Measurements from ENCODE around the gene DDOST. TPM values are rescaled to one million over a fixed set of nuclear protein-coding genes. Genes with fewer than 3 reads are reported as not detected.

Gene DDOST
- polyA plus RNA-seq, 3 donors: 125 to 245 (median 241) TPM

DNA sequence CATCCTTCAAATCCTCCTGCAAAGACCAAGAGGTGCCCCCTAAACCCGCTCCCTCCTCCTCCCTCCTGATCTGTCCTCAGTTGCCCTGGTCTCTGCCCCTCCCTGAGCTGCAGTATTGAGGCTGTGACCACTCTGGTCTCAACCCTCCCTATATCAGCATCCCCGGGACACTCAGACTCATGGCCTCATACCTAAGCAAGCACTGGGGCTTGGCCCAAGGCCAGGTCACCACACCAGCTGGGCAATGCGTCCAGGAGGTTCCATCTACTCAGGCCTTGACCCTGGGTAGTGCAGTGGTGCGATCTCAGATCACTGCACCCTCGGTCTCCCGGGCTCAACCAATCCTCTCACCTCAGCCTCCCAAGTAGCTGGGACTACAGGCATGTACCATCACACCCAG, 46.9 kb upstream of the DDOST start:
- Histone ChIP-seq H3K27ac (ENCODE audit: low read depth in 1 of 2, low read length in 2 of 2) (no peak overlapping the region), H3K9me3 (replicated peaks in 1 of 2; ENCODE audit: control insufficient read depth in 1 of 2, insufficient read depth in 1 of 2, low read length in 2 of 2) (no peaks in the 10 kb centered on the region), H3K4me2 (replicated peaks; ENCODE audit: extremely low read depth, low read length, poor library complexity, severe bottlenecking) (no peak overlapping the region), H3K4me3 (replicated peaks in 1 of 3; ENCODE audit: low read depth in 2 of 3, low read length in 3 of 3) (no peak overlapping the region), H3K36me3 (replicated peaks in 1 of 2; ENCODE audit: control insufficient read depth in 1 of 2, insufficient read depth in 2 of 2, low read length in 2 of 2) (no peaks in the 10 kb centered on the region), H4K20me1 (ENCODE audit: insufficient read depth, low read length) (no peaks in the 10 kb centered on the region), H3K9ac (ENCODE audit: insufficient read depth, low read length, poor library complexity, severe bottlenecking) (no peak overlapping the region), H3K4me1 (ENCODE audit: control insufficient read depth in 1 of 2, insufficient read depth in 2 of 2, low read length in 2 of 2) (peaks cover 6% of the 10 kb centered on the region in 2 donors), H3K79me2 (ENCODE audit: insufficient read depth, low read length) (no peaks in the 10 kb centered on the region), H2AFZ (ENCODE audit: insufficient read depth, low read depth, low read length, poor library complexity, severe bottlenecking) (no peak overlapping the region), H3K27me3 (ENCODE audit: control insufficient read depth in 2 of 2, insufficient read depth in 2 of 2, low read length in 2 of 2) (no peaks in the 10 kb centered on the region)
- TF ChIP-seq, protein P1, sequence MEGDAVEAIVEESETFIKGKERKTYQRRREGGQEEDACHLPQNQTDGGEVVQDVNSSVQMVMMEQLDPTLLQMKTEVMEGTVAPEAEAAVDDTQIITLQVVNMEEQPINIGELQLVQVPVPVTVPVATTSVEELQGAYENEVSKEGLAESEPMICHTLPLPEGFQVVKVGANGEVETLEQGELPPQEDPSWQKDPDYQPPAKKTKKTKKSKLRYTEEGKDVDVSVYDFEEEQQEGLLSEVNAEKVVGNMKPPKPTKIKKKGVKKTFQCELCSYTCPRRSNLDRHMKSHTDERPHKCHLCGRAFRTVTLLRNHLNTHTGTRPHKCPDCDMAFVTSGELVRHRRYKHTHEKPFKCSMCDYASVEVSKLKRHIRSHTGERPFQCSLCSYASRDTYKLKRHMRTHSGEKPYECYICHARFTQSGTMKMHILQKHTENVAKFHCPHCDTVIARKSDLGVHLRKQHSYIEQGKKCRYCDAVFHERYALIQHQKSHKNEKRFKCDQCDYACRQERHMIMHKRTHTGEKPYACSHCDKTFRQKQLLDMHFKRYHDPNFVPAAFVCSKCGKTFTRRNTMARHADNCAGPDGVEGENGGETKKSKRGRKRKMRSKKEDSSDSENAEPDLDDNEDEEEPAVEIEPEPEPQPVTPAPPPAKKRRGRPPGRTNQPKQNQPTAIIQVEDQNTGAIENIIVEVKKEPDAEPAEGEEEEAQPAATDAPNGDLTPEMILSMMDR (IDR thresholded peaks at IDR 0.05): no peak
- no peaks in the 10 kb centered on the region for H3K36me3 Mint-ChIP-seq
- H3K4me3 Mint-ChIP-seq: no peak overlapping the region
- peaks cover 6% of the 10 kb centered on the region for H3K4me1 Mint-ChIP-seq
- DNase-seq: no peak
- WGBS (ENCODE audit: insufficient coverage): 100% methylated on average over 5 of the region's 6 CpGs
- intact Hi-C loops (cut with micrococcal nuclease): no loop called here
- H3K27me3 Mint-ChIP-seq (ENCODE audit: low read depth in 3 of 3): peaks cover 5 to 9% (median 7%) of the 10 kb centered on the region in 3 donors
- H3K9me3 Mint-ChIP-seq: peaks cover 0 to 2% (median 0%) of the 10 kb centered on the region in 7 donors
- H3K27ac Mint-ChIP-seq: peak overlapping the region in 1 of 7 donors; percentile 46

DNA sequence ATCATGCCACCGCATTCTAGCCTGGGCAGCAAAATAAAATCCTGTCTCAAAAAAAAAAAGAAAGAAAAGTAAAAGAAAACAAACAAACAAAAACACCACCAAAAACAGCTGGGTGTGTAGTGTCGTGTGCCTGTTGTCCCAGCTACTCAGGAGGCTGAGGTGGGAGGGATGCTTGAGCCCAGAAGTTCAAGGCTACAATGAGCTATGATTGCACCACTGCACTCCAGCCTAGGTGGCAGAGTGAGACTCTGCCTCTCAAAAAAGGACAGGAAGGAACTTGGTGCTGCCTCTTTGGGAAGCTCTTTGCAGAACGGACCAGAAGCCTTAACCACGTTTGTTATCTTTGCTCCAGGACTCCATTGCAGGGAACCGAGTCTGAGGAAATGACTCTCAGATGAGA, 45.7 kb upstream of the DDOST start:
- Histone ChIP-seq H3K36me3 (replicated peaks in 1 of 2; ENCODE audit: control insufficient read depth in 1 of 2, insufficient read depth in 2 of 2, low read length in 2 of 2) (no peaks in the 10 kb centered on the region), H3K27me3 (ENCODE audit: control insufficient read depth in 2 of 2, insufficient read depth in 2 of 2, low read length in 2 of 2) (no peaks in the 10 kb centered on the region), H3K4me2 (replicated peaks; ENCODE audit: extremely low read depth, low read length, poor library complexity, severe bottlenecking) (no peak overlapping the region), H3K79me2 (ENCODE audit: insufficient read depth, low read length) (no peaks in the 10 kb centered on the region), H4K20me1 (ENCODE audit: insufficient read depth, low read length) (no peaks in the 10 kb centered on the region), H3K4me3 (replicated peaks in 1 of 3; ENCODE audit: low read depth in 2 of 3, low read length in 3 of 3) (no peak overlapping the region), H2AFZ (ENCODE audit: insufficient read depth, low read depth, low read length, poor library complexity, severe bottlenecking) (no peak overlapping the region), H3K27ac (ENCODE audit: low read depth in 1 of 2, low read length in 2 of 2) (no peak overlapping the region), H3K9me3 (replicated peaks in 1 of 2; ENCODE audit: control insufficient read depth in 1 of 2, insufficient read depth in 1 of 2, low read length in 2 of 2) (no peaks in the 10 kb centered on the region), H3K4me1 (ENCODE audit: control insufficient read depth in 1 of 2, insufficient read depth in 2 of 2, low read length in 2 of 2) (peaks cover 4 to 6% of the 10 kb centered on the region in 2 donors), H3K9ac (ENCODE audit: insufficient read depth, low read length, poor library complexity, severe bottlenecking) (no peak overlapping the region)
- 4% methylated on average over 3 of the region's 5 CpGs for WGBS (ENCODE audit: insufficient coverage)
- TF ChIP-seq, protein P1 (IDR thresholded peaks at IDR 0.05): no peak
- DNase-seq: no peak
- no peak overlapping the region for H3K27ac Mint-ChIP-seq
- intact Hi-C loops (cut with micrococcal nuclease): no loop called here
- H3K9me3 Mint-ChIP-seq: peaks cover 0 to 2% (median 0%) of the 10 kb centered on the region in 7 donors
- H3K27me3 Mint-ChIP-seq (ENCODE audit: low read depth in 3 of 3): peaks cover 5 to 11% (median 9%) of the 10 kb centered on the region in 3 donors
- H3K36me3 Mint-ChIP-seq: no peaks in the 10 kb centered on the region
- H3K4me3 Mint-ChIP-seq: no peak overlapping the region
- peaks cover 5% of the 10 kb centered on the region for H3K4me1 Mint-ChIP-seq

All from CD14-positive monocyte (primary cell).